Brain microvascular endothelial cell (primary cell): ENCODE data around the gene KAT6B.

Source experiments
- DNase-seq: peaks from one replicate; pipeline ENCODE4 v3.0.0-alpha.2; 2020
- H3K27ac ChIP-seq: fragments of 250-450 bp; sonication (Bioruptor Pico); 2 replicates; pipeline ENCODE4 v1.5.1; 2020; ENCODE audit warnings: mild to moderate bottlenecking, moderate library complexity
- H3K27me3 ChIP-seq: fragments of 250-450 bp; sonication (Bioruptor Pico); replicated peaks from 2 replicates; pipeline ENCODE4 v1.5.1; 2020; ENCODE audit warnings: mild to moderate bottlenecking
- H3K36me3 ChIP-seq: fragments of 250-450 bp; sonication (Bioruptor Pico); replicated peaks from 2 replicates; pipeline ENCODE4 v1.5.1; 2020; ENCODE audit warnings: mild to moderate bottlenecking
- H3K4me3 ChIP-seq: 2 replicates; pipeline ENCODE4 v1.5.1; 2011; ENCODE audit warnings: low read depth, mild to moderate bottlenecking, control low read depth, low read length, moderate library complexity
- CTCF ChIP-seq: IDR thresholded peaks from 2 replicates; pipeline ENCODE4 v1.5.1; 2011; ENCODE audit warnings: low read depth, mild to moderate bottlenecking, moderate library complexity, low read length, control low read depth, inconsistent platforms; ENCODE audit errors: missing control alignments
- in situ Hi-C: cut with HindIII; loops from 2 replicates; pipeline ENCODE4 v1.10.0; 2017; ENCODE audit warnings: low sequenced_read_pairs, low pct_ligation_motif_present

The KAT6B gene

GRCh38 chr10:74949034-74949832 is 122.8 kb downstream of the KAT6B start:
- in situ Hi-C loops = no loop called here
- no peak overlapping the region for H3K4me3 ChIP-seq
- H3K36me3 ChIP-seq = no peaks in the 10 kb centered on the region
- TF ChIP-seq CTCF = no peak
- no peak for DNase-seq
- peak overlapping the region; percentile 60 for H3K27ac ChIP-seq
- no peaks in the 10 kb centered on the region for H3K27me3 ChIP-seq

GRCh38 chr10:74949843-74950765 is 123.7 kb downstream of the KAT6B start:
- Histone ChIP-seq H3K4me3 (no peak overlapping the region), H3K36me3 (no peaks in the 10 kb centered on the region), H3K27ac (peak overlapping the region; percentile 60), H3K27me3 (no peaks in the 10 kb centered on the region)
- in situ Hi-C loops = no loop called here
- peak; percentile 27 for DNase-seq
- no peak for TF ChIP-seq CTCF

- H3K4me3 ChIP-seq = no peak overlapping the region
- no peak overlapping the region for H3K27ac ChIP-seq
- TF ChIP-seq CTCF = no peak
Observed at GRCh38 chr10:74953214-74953613, 126.8 kb downstream of the KAT6B start.

GRCh38 chr10:74955796-74956195 is 129.4 kb downstream of the KAT6B start:
- in situ Hi-C loops = no loop called here
- DNase-seq = no peak

More at GRCh38 chr10:74953214-74953613, 126.8 kb downstream of the KAT6B start:
- Histone ChIP-seq H3K27me3 (no peaks in the 10 kb centered on the region), H3K36me3 (no peaks in the 10 kb centered on the region)
- no peak for DNase-seq
- in situ Hi-C loops = no loop called here

GRCh38 chr10:74956555-74957111 is 130.2 kb downstream of the KAT6B start:
- Histone ChIP-seq H3K27ac (no peak overlapping the region), H3K36me3 (no peaks in the 10 kb centered on the region), H3K4me3 (no peak overlapping the region), H3K27me3 (no peaks in the 10 kb centered on the region)
- DNase-seq = no peak
- in situ Hi-C loops = no loop called here
- no peak for TF ChIP-seq CTCF

More at GRCh38 chr10:74955796-74956195, 129.4 kb downstream of the KAT6B start:
- Histone ChIP-seq H3K27me3 (no peaks in the 10 kb centered on the region), H3K4me3 (no peak overlapping the region), H3K36me3 (no peaks in the 10 kb centered on the region), H3K27ac (no peak overlapping the region)
- TF ChIP-seq CTCF = no peak
